Kidney (tissue), 14 donors: Measurements from ENCODE around the gene PCDHGA1. TPM values are rescaled to one million over a fixed set of nuclear protein-coding genes. Genes with fewer than 3 reads are reported as not detected.
A peak's percentile ranks its signal among the peaks of the same experiment; 100 is the strongest.

Experiments used
- DNase-seq, 5 donors: peaks; one replicate each; pipeline ENCODE4 v3.0.0-alpha.2; 2013 to 2020
- FAIRE-seq: peaks from 2 replicates; lab custom pipeline; 2012; peaks lifted over from hg19 to GRCh38; lab: Jason Lieb, UNC
- H3K27ac ChIP-seq, 2 donors: one replicate each; pipeline ENCODE4 v1.7.0; 2013; ENCODE audit warnings: low read depth in 2 of 2, low read length in 2 of 2, inconsistent platforms in 1 of 2
- H3K27me3 ChIP-seq: one replicate; pipeline ENCODE4 v1.7.1; 2013; ENCODE audit warnings: low read length, inconsistent platforms; ENCODE audit not compliant: control insufficient read depth, insufficient read depth
- H3K36me3 ChIP-seq, 3 donors: one replicate each; pipeline versions ENCODE4 v1.7.0 to v1.7.1; 2013; ENCODE audit warnings: low read length in 3 of 3, control low read depth in 1 of 3, inconsistent platforms in 1 of 3; ENCODE audit not compliant: insufficient read depth in 3 of 3, control insufficient read depth in 2 of 3
- H3K4me1 ChIP-seq, 3 donors: one replicate each; pipeline versions ENCODE4 v1.7.0 to v1.7.1; 2013; ENCODE audit warnings: low read length in 3 of 3, inconsistent platforms in 1 of 3, low read depth in 1 of 3; ENCODE audit not compliant: control insufficient read depth in 2 of 3, insufficient read depth in 2 of 3
- H3K4me3 ChIP-seq, 3 donors: one replicate each; pipeline versions ENCODE4 v1.7.0 to v1.8.1; 2013; ENCODE audit warnings: low read length in 3 of 3, control low read depth in 1 of 3, inconsistent platforms in 1 of 3
- H3K9ac ChIP-seq, 3 donors: one replicate each; pipeline versions ENCODE4 v1.7.0 to v1.7.1; 2013; ENCODE audit warnings: low read length in 3 of 3, control low read depth in 1 of 3, inconsistent platforms in 1 of 3
- H3K9me3 ChIP-seq, 3 donors: one replicate each; pipeline versions ENCODE4 v1.7.0 to v1.7.1; 2013; ENCODE audit warnings: low read length in 3 of 3, control low read depth in 1 of 3, inconsistent platforms in 1 of 3; ENCODE audit not compliant: control insufficient read depth in 2 of 3, insufficient read depth in 1 of 3
- CTCF ChIP-seq: IDR thresholded peaks from 3 replicates; pipeline ENCODE4 v1.5.1; 2012; ENCODE audit warnings: mild to moderate bottlenecking, moderate library complexity, borderline replicate concordance; ENCODE audit not compliant: insufficient read depth; ENCODE audit errors: extremely low read depth
- intact Hi-C: fragments of 100-400 bp; cut with DNase I; formaldehyde crosslinking; loops from one replicate; pipeline ENCODE4 v1.11.1; 2022
- polyA plus RNA-seq: library from polyadenylated mRNA; stranded (reverse); fragments of 350-450 nt; fragmentation: Illumina TruSeq; extraction: RNeasy Lipid Tissue Mini Kit (QIAGEN cat#74804); gene quantifications from one replicate; pipeline ENCODE4 v1.2.3, GENCODE V29; 2014; ENCODE audit warnings: low read depth, low replicate concordance; ENCODE audit not compliant: insufficient read depth
- total RNA-seq: library from RNA; stranded (reverse); fragmentation: NEBNext Ultra II Directional; extraction: Animal tissue kit (Norgen Biotek cat#: 25700); gene quantifications from one replicate; pipeline ENCODE4 v1.2.1, GENCODE V29; 2021
- donor health status: control.
- donor health status: control.
- donor health status: control.
- donor health status: control.
- donor health status: control.
- donor health status: DM: yes; HTN: yes; CAD: no.
- donor health status: Normal renal cell carcinoma (clear cell type).

PCDHGA1 gene
- total and polyA plus RNA-seq, 2 donors from 2014 or later = 0.19 to 0.69 TPM

DNA sequence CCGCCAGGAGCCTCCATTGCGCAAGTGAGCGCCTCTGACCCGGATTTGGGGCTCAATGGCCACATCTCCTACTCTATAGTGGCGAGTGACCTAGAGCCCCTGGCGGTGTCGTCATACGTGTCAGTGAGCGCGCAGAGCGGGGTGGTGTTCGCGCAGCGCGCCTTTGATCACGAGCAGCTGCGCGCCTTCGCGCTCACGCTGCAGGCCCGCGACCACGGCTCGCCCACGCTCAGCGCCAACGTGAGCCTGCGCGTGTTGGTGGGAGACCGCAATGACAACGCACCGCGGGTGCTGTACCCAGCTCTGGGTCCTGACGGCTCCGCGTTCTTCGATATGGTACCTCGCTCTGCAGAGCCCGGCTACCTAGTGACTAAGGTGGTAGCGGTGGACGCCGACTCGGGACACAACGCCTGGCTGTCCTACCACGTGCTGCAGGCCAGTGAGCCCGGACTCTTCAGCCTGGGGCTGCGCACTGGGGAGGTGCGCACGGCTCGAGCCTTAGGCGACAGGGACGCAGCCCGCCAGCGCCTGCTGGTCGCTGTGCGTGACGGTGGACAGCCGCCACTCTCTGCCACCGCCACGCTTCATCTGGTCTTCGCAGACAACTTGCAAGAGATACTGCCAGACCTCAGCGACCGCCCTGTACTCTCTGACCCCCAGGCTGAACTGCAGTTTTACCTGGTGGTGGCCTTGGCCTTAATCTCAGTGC is 79.4 kb downstream of the PCDHGA1 start:
- FAIRE-seq (no peak), DNase-seq (no peak)
- H3K9ac ChIP-seq = no peak overlapping the region
- no peak overlapping the region for H3K27ac ChIP-seq
- H3K9me3 ChIP-seq = peaks cover 0 to 59% (median 27%) of the 10 kb centered on the region in 3 donors
- intact Hi-C loops = no loop called here
- no peaks in the 10 kb centered on the region for H3K27me3 ChIP-seq
- no peaks in the 10 kb centered on the region for H3K4me1 ChIP-seq
- no peaks in the 10 kb centered on the region for H3K36me3 ChIP-seq
- H3K4me3 ChIP-seq = no peak overlapping the region
- no peak for TF ChIP-seq CTCF

- intact Hi-C loops = no loop called here
- no peak for TF ChIP-seq CTCF
These were observed 81.3 kb downstream of the PCDHGA1 start for GRCh38 chr5:141411575-141411974.

GRCh38 chr5:141412854-141413539 is 82.7 kb downstream of the PCDHGA1 start, which contains the start of gene PCDHGA10:
TSS of gene PCDHGA10 (plus strand) at chr5:141412987. CDS start at chr5:141413176, 189 bp downstream.
- intact Hi-C loops = no loop called here
- FAIRE-seq = no peak
- peak; percentile 28 for TF ChIP-seq CTCF
- Histone ChIP-seq H3K4me1 (no peaks in the 10 kb centered on the region), H3K27me3 (no peaks in the 10 kb centered on the region), H3K36me3 (no peaks in the 10 kb centered on the region), H3K9ac (no peak within 1 kb of the TSS), H3K9me3 (peaks cover 1 to 50% (median 27%) of the 10 kb centered on the region in 3 donors), H3K4me3 (peak within 1 kb of the TSS; percentile 9 to 54 (median 44)), H3K27ac (no peak within 1 kb of the TSS)
- DNase-seq = peak in 3 of 5 donors; percentile 29 to 47 (median 31)

More at GRCh38 chr5:141411575-141411974, 81.3 kb downstream of the PCDHGA1 start:
- H3K9ac ChIP-seq = no peak overlapping the region
- DNase-seq = no peak
- peaks cover 1 to 50% (median 25%) of the 10 kb centered on the region in 3 donors for H3K9me3 ChIP-seq
- H3K27me3 ChIP-seq = no peaks in the 10 kb centered on the region
- H3K36me3 ChIP-seq = no peaks in the 10 kb centered on the region
- H3K4me3 ChIP-seq = no peak overlapping the region
- no peaks in the 10 kb centered on the region for H3K4me1 ChIP-seq
- no peak for FAIRE-seq
- H3K27ac ChIP-seq = no peak overlapping the region
